Measurements from ENCODE around the gene LRRK2. TPM values are rescaled to one million over a fixed set of nuclear protein-coding genes. Genes with fewer than 3 reads are reported as not detected.

The LRRK2 gene
- total RNA-seq, 2 experiments from 2014 or later: 5.9 to 28.4 TPM

DNA sequence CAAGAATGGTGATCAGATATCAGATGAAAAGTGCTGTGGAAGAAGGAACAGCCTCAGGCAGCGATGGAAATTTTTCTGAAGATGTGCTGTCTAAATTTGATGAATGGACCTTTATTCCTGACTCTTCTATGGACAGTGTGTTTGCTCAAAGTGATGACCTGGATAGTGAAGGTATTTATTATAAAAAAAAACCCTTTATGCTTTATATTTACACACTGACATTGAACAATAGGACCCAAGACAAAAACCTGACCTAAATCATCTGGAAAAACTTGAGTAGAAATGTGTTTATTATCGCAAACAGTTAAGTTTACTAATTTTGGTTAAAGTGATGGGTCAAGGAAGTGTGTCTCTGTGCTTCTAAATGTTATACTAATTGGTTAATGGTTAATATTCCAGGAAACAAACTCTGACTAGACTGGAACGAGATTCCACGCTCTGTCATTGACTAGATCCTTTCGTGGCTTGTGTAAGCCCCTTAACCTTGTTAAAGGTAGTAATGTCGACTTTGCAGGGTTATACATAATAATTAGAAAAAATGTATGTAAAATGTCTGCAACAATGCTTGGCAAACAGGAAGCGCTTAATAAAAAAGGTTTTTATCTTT is 62.7 kb downstream of the LRRK2 start:
- intact Hi-C loops (cut with micrococcal nuclease; ENCODE audit: unreplicated experiment): no loop called here
- Histone ChIP-seq H2AFZ (ENCODE audit: low read length) (no peak overlapping the region), H3K36me3 (ENCODE audit: insufficient read depth, low read length) (peaks cover 43% of the 10 kb centered on the region), H3K4me1 (ENCODE audit: insufficient read depth, low read length, poor library complexity, severe bottlenecking) (no peaks in the 10 kb centered on the region), H3K79me2 (ENCODE audit: insufficient read depth, low read depth, low read length) (no peaks in the 10 kb centered on the region), H3K4me3 (ENCODE audit: low read depth, low read length, poor library complexity, severe bottlenecking) (no peak overlapping the region), H3K27ac (ENCODE audit: low read depth, low read length, poor library complexity, severe bottlenecking) (no peak overlapping the region), H3K4me2 (ENCODE audit: low read length) (no peak overlapping the region), H3K9me2 (ENCODE audit: insufficient read depth, low read length) (no peaks in the 10 kb centered on the region), H3K9me3 (ENCODE audit: low read length) (peaks cover 10% of the 10 kb centered on the region), H4K20me1 (ENCODE audit: insufficient read depth, low read length) (no peaks in the 10 kb centered on the region)
- TF ChIP-seq, protein P1, sequence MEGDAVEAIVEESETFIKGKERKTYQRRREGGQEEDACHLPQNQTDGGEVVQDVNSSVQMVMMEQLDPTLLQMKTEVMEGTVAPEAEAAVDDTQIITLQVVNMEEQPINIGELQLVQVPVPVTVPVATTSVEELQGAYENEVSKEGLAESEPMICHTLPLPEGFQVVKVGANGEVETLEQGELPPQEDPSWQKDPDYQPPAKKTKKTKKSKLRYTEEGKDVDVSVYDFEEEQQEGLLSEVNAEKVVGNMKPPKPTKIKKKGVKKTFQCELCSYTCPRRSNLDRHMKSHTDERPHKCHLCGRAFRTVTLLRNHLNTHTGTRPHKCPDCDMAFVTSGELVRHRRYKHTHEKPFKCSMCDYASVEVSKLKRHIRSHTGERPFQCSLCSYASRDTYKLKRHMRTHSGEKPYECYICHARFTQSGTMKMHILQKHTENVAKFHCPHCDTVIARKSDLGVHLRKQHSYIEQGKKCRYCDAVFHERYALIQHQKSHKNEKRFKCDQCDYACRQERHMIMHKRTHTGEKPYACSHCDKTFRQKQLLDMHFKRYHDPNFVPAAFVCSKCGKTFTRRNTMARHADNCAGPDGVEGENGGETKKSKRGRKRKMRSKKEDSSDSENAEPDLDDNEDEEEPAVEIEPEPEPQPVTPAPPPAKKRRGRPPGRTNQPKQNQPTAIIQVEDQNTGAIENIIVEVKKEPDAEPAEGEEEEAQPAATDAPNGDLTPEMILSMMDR (conservative IDR thresholded peaks at IDR 0.05; ENCODE audit: low read length): no peak
- no peak for TF ChIP-seq EZH2phosphoT487 (IDR thresholded peaks at IDR 0.05; ENCODE audit: borderline replicate concordance, low read depth, low read length)
- TSS peak; percentile 41 for BruUV-seq (replicated peaks)
- DNase-seq (ENCODE audit: low spot score): no peak
- POLR2A ChIA-PET: interaction anchor here (1.0 kb wide), 1 partner anchor 16 kb away, joined by 4 read pairs; no protein-coding TSS in a partner anchor
- CTCF ChIA-PET (ENCODE audit: unreplicated experiment): no interaction called here

DNA sequence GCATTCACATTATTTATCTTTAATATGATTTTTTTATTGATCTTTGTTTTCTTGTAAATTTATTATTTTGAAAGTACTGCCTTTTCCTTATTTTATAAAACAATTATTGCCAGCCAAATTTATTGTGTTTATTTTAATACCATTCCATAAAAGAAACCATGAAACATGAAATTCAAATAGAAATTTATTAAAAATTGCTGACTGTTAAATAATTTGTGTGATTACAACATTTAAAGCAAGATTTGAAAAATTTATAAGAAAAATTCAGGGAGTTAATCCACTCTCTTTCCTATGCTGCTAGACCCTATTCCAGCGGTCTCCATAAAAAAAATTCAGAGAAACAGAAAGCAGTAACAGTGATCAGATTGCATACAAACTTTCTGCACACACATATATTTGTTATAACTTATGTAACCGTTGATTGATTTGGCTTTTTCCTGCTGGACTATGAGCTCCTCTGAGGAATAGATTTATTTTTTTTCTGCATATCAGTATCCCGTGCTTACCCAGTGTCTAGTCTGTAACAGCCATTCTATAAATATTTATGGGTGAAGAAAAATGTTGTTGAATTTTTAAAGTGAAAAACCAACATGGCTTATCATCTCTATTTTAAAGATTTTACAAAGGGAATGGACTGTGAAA is 68.1 kb downstream of the LRRK2 start:
- H3K79me2 ChIP-seq (ENCODE audit: insufficient read depth, low read depth, low read length): no peaks in the 10 kb centered on the region
- no peak for TF ChIP-seq EZH2phosphoT487 (IDR thresholded peaks at IDR 0.05; ENCODE audit: borderline replicate concordance, low read depth, low read length)
- TF ChIP-seq, protein P1 (conservative IDR thresholded peaks at IDR 0.05; ENCODE audit: low read length): no peak
- POLR2A ChIA-PET: interaction anchor here (1.7 to 2.1 kb wide), 2 partner anchors 11 to 19 kb away, joined by 4 to 10 read pairs; no protein-coding TSS in a partner anchor
- H4K20me1 ChIP-seq (ENCODE audit: insufficient read depth, low read length): no peaks in the 10 kb centered on the region
- DNase-seq (ENCODE audit: low spot score): no peak
- H3K4me3 ChIP-seq (ENCODE audit: low read depth, low read length, poor library complexity, severe bottlenecking): no peak overlapping the region
- intact Hi-C loops (cut with micrococcal nuclease; ENCODE audit: unreplicated experiment): no loop called here
- peaks cover 59% of the 10 kb centered on the region for H3K36me3 ChIP-seq (ENCODE audit: insufficient read depth, low read length)
- H3K4me1 ChIP-seq (ENCODE audit: insufficient read depth, low read length, poor library complexity, severe bottlenecking): no peaks in the 10 kb centered on the region
- no peaks in the 10 kb centered on the region for H3K9me2 ChIP-seq (ENCODE audit: insufficient read depth, low read length)
- H3K4me2 ChIP-seq (ENCODE audit: low read length): no peak overlapping the region
- no TSS peak for BruUV-seq (replicated peaks)
- H3K27ac ChIP-seq (ENCODE audit: low read depth, low read length, poor library complexity, severe bottlenecking): no peak overlapping the region
- CTCF ChIA-PET (ENCODE audit: unreplicated experiment): no interaction called here
- no peak overlapping the region for H2AFZ ChIP-seq (ENCODE audit: low read length)
- H3K9me3 ChIP-seq (ENCODE audit: low read length): peaks cover 16% of the 10 kb centered on the region

DNA sequence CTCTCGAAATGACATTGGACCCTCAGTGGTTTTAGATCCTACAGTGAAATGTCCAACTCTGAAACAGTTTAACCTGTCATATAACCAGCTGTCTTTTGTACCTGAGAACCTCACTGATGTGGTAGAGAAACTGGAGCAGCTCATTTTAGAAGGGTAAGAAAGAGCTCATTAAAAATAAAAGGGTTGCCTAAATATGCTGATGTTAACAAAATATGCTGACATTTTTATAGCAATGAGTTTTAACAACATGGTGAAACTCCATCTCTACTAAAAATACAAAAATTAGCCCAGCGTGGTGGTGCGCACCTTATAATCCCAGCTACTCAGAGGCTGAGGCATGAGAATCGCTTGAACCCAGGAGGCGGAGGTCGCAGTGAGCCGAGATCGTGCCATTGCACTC is 73.5 kb downstream of the LRRK2 start:
- intact Hi-C loops (cut with micrococcal nuclease; ENCODE audit: unreplicated experiment): no loop called here
- ChIA-PET CTCF (ENCODE audit: unreplicated experiment) (no interaction called here), POLR2A (interaction anchor here (0.5 kb wide), 1 partner anchor 53 kb away, joined by 3 read pairs; no protein-coding TSS in a partner anchor)
- TF ChIP-seq EZH2phosphoT487 (IDR thresholded peaks at IDR 0.05; ENCODE audit: borderline replicate concordance, low read depth, low read length): no peak
- TF ChIP-seq, protein P1 (conservative IDR thresholded peaks at IDR 0.05; ENCODE audit: low read length): no peak
- Histone ChIP-seq H3K9me2 (ENCODE audit: insufficient read depth, low read length) (no peaks in the 10 kb centered on the region), H3K36me3 (ENCODE audit: insufficient read depth, low read length) (peaks cover 49% of the 10 kb centered on the region), H3K4me2 (ENCODE audit: low read length) (no peak overlapping the region), H2AFZ (ENCODE audit: low read length) (no peak overlapping the region), H3K79me2 (ENCODE audit: insufficient read depth, low read depth, low read length) (no peaks in the 10 kb centered on the region), H3K4me3 (ENCODE audit: low read depth, low read length, poor library complexity, severe bottlenecking) (no peak overlapping the region), H3K27ac (ENCODE audit: low read depth, low read length, poor library complexity, severe bottlenecking) (no peak overlapping the region), H3K4me1 (ENCODE audit: insufficient read depth, low read length, poor library complexity, severe bottlenecking) (no peaks in the 10 kb centered on the region), H4K20me1 (ENCODE audit: insufficient read depth, low read length) (no peaks in the 10 kb centered on the region), H3K9me3 (ENCODE audit: low read length) (peaks cover 6% of the 10 kb centered on the region; the same call in 1 of the 2 replicates)
- no peak for DNase-seq (ENCODE audit: low spot score)
- no TSS peak for BruUV-seq (replicated peaks)

Data from OCI-LY7 (cell line).